Stimulated activated naive CD8-positive, alpha-beta T cell treated with anti-CD3 and anti-CD28 coated beads, Interleukin-15, Interleukin-2, amounts not matched to agents 100 ng/mL and 50 ng/mL, for 24 hours (primary cell): Measurements from ENCODE around the gene NRSN2.
"Not testable (repeated sequence)": the region's sequence is repeated elsewhere in the genome, so short reads cannot be mapped to it uniquely, and the experiment has no call there.

Source experiments
- H3K27ac Mint-ChIP-seq: one replicate; pipeline ENCODE4 v1.8.0; 2021; ENCODE audit warnings: mild to moderate bottlenecking, mixed read lengths
- H3K27me3 Mint-ChIP-seq: one replicate; pipeline ENCODE4 v1.8.0; 2021; ENCODE audit warnings: mixed read lengths
- H3K36me3 Mint-ChIP-seq: one replicate; pipeline ENCODE4 v1.8.0; 2021; ENCODE audit warnings: low read depth, mixed read lengths
- H3K4me1 Mint-ChIP-seq: one replicate; pipeline ENCODE4 v1.8.0; 2021; ENCODE audit warnings: low read depth, mixed read lengths
- H3K4me3 Mint-ChIP-seq: one replicate; pipeline ENCODE4 v1.8.0; 2021; ENCODE audit warnings: mild to moderate bottlenecking, mixed read lengths
- H3K9me3 Mint-ChIP-seq: one replicate; pipeline ENCODE4 v1.8.0; 2021; ENCODE audit warnings: mixed read lengths

The NRSN2 gene

GRCh38 chr20:361561-361960, 14.7 kb downstream of the NRSN2 start:
- H3K9me3 Mint-ChIP-seq = no peaks in the 10 kb centered on the region
- no peaks in the 10 kb centered on the region for H3K36me3 Mint-ChIP-seq
- no peaks in the 10 kb centered on the region for H3K27me3 Mint-ChIP-seq
- peaks cover 30% of the 10 kb centered on the region for H3K4me1 Mint-ChIP-seq
- no peak overlapping the region for H3K4me3 Mint-ChIP-seq
- no peak overlapping the region for H3K27ac Mint-ChIP-seq

- Mint-ChIP-seq H3K27me3 (no peaks in the 10 kb centered on the region), H3K9me3 (no peaks in the 10 kb centered on the region), H3K27ac (peak overlapping the region; percentile 37), H3K4me1 (peaks cover 30% of the 10 kb centered on the region), H3K36me3 (no peaks in the 10 kb centered on the region), H3K4me3 (no peak overlapping the region)
Measured at GRCh38 chr20:362271-363254, 15.7 kb downstream of the NRSN2 start.

GRCh38 chr20:363319-364078, 16.6 kb downstream of the NRSN2 start:
- H3K4me1 Mint-ChIP-seq = peaks cover 30% of the 10 kb centered on the region
- H3K27ac Mint-ChIP-seq = no peak overlapping the region
- H3K27me3 Mint-ChIP-seq = no peaks in the 10 kb centered on the region
- no peaks in the 10 kb centered on the region for H3K9me3 Mint-ChIP-seq
- no peaks in the 10 kb centered on the region for H3K36me3 Mint-ChIP-seq
- no peak overlapping the region for H3K4me3 Mint-ChIP-seq

GRCh38 chr20:364905-365794, 18.2 kb downstream of the NRSN2 start:
- no peaks in the 10 kb centered on the region for H3K36me3 Mint-ChIP-seq
- H3K4me3 Mint-ChIP-seq = no peak overlapping the region
- no peaks in the 10 kb centered on the region for H3K9me3 Mint-ChIP-seq
- no peaks in the 10 kb centered on the region for H3K27me3 Mint-ChIP-seq
- peak overlapping the region; percentile 7 for H3K27ac Mint-ChIP-seq
- peaks cover 30% of the 10 kb centered on the region for H3K4me1 Mint-ChIP-seq

- Mint-ChIP-seq H3K4me1 (peaks cover 30% of the 10 kb centered on the region), H3K4me3 (no peak overlapping the region), H3K9me3 (no peaks in the 10 kb centered on the region), H3K36me3 (no peaks in the 10 kb centered on the region), H3K27me3 (no peaks in the 10 kb centered on the region), H3K27ac (no peak overlapping the region)
Measured at GRCh38 chr20:366041-366718, 19.3 kb downstream of the NRSN2 start.

- Mint-ChIP-seq H3K9me3 (no peaks in the 10 kb centered on the region), H3K4me3 (no peak overlapping the region), H3K27me3 (no peaks in the 10 kb centered on the region), H3K4me1 (peaks cover 32% of the 10 kb centered on the region), H3K36me3 (no peaks in the 10 kb centered on the region), H3K27ac (peak overlapping the region; percentile 10)
Measured at GRCh38 chr20:366719-367485, 20.0 kb downstream of the NRSN2 start.

- no peak overlapping the region for H3K27ac Mint-ChIP-seq
- H3K4me3 Mint-ChIP-seq = no peak overlapping the region
Measured at GRCh38 chr20:367486-367887, 20.6 kb downstream of the NRSN2 start.

GRCh38 chr20:368915-369314, 22.0 kb downstream of the NRSN2 start:
- Mint-ChIP-seq H3K36me3 (no peaks in the 10 kb centered on the region), H3K4me3 (no peak overlapping the region), H3K27me3 (no peaks in the 10 kb centered on the region), H3K4me1 (peaks cover 43% of the 10 kb centered on the region), H3K27ac (no peak overlapping the region), H3K9me3 (no peaks in the 10 kb centered on the region)

More at GRCh38 chr20:367486-367887, 20.6 kb downstream of the NRSN2 start:
- Mint-ChIP-seq H3K27me3 (no peaks in the 10 kb centered on the region), H3K9me3 (no peaks in the 10 kb centered on the region), H3K4me1 (peaks cover 34% of the 10 kb centered on the region), H3K36me3 (no peaks in the 10 kb centered on the region)

GRCh38 chr20:370151-370600, 23.3 kb downstream of the NRSN2 start:
- H3K36me3 Mint-ChIP-seq = no peaks in the 10 kb centered on the region
- H3K9me3 Mint-ChIP-seq = no peaks in the 10 kb centered on the region
- H3K4me3 Mint-ChIP-seq = no peak overlapping the region
- H3K27ac Mint-ChIP-seq = no peak overlapping the region
- H3K4me1 Mint-ChIP-seq = peaks cover 33% of the 10 kb centered on the region
- H3K27me3 Mint-ChIP-seq = no peaks in the 10 kb centered on the region

- no peaks in the 10 kb centered on the region for H3K36me3 Mint-ChIP-seq
- H3K27ac Mint-ChIP-seq = no peak overlapping the region
- peaks cover 24% of the 10 kb centered on the region for H3K4me1 Mint-ChIP-seq
- no peaks in the 10 kb centered on the region for H3K27me3 Mint-ChIP-seq
- H3K9me3 Mint-ChIP-seq = no peaks in the 10 kb centered on the region
- no peak overlapping the region for H3K4me3 Mint-ChIP-seq
Measured at GRCh38 chr20:370977-371754, 24.3 kb downstream of the NRSN2 start.

- no peaks in the 10 kb centered on the region for H3K36me3 Mint-ChIP-seq
- no peaks in the 10 kb centered on the region for H3K27me3 Mint-ChIP-seq
- H3K4me1 Mint-ChIP-seq = peaks cover 20% of the 10 kb centered on the region
- H3K4me3 Mint-ChIP-seq = no peak overlapping the region
- H3K27ac Mint-ChIP-seq = no peak overlapping the region
- no peaks in the 10 kb centered on the region for H3K9me3 Mint-ChIP-seq
Measured at GRCh38 chr20:371755-372542, 25.0 kb downstream of the NRSN2 start.

- H3K27me3 Mint-ChIP-seq, H3K4me3 Mint-ChIP-seq, H3K9me3 Mint-ChIP-seq, H3K36me3 Mint-ChIP-seq: not testable (repeated sequence)
- H3K27ac Mint-ChIP-seq = peak overlapping the region; percentile 42
- H3K4me1 Mint-ChIP-seq = peaks cover 20% of the 10 kb centered on the region
Measured at GRCh38 chr20:372543-373082, 25.7 kb downstream of the NRSN2 start.
